Naive thymus-derived CD4-positive, alpha-beta T cell (primary cell): ENCODE results near the gene DHX58. TPM values are rescaled to one million over a fixed set of nuclear protein-coding genes. Genes with fewer than 3 reads are reported as not detected.
A peak's percentile ranks its signal among the peaks of the same experiment; 100 is the strongest.

Source experiments
- ATAC-seq: fragments of 150-1000 bp; cut with Tn5 transposase; 2 replicates; pipeline ENCODE4 v1.10.0; 2021; ENCODE audit warnings: mild to moderate bottlenecking, moderate library complexity
- CTCF ChIA-PET: fragments of 350-600 bp; sonication (Branson Sonifier 250); formaldehyde crosslinking; loops from one replicate; lab custom pipeline; 2021; ENCODE audit warnings: antibody characterized with exemption; lab: Charles Lee
- POLR2A ChIA-PET: fragments of 350-600 bp; sonication (Branson Sonifier 250); formaldehyde crosslinking; loops from one replicate; lab custom pipeline; 2021; ENCODE audit warnings: antibody characterized with exemption, inconsistent platforms; lab: Charles Lee
- DNase-seq, 9 donors: peaks; one replicate each; pipeline versions ENCODE4 v3.0.0 to v3.0.0-alpha.2; 2020 to 2022; ENCODE audit warnings: mixed read lengths in 1 of 9
- H3K27ac ChIP-seq: one replicate; pipeline ENCODE4 v1.7.0; 2013; ENCODE audit warnings: mild to moderate bottlenecking, low read depth, low read length, moderate library complexity
- H3K27me3 ChIP-seq, 2 donors: one replicate each; pipeline ENCODE4 v1.7.0; 2013; ENCODE audit warnings: low read length in 2 of 2, mild to moderate bottlenecking in 2 of 2, moderate library complexity in 2 of 2; ENCODE audit not compliant: control insufficient read depth in 2 of 2, insufficient read depth in 2 of 2
- H3K36me3 ChIP-seq, 3 experiments: 1 replicate in 2 of 3; 2 replicates in 1 of 3; pipeline ENCODE4 v1.7.0; 2013; ENCODE audit warnings: low read length in 3 of 3, mild to moderate bottlenecking in 3 of 3, moderate library complexity in 1 of 3; ENCODE audit not compliant: insufficient read depth in 3 of 3, control insufficient read depth in 2 of 3
- H3K4me1 ChIP-seq, 2 donors: one replicate each; pipeline ENCODE4 v1.7.0; 2013; ENCODE audit warnings: low read length in 2 of 2, mild to moderate bottlenecking in 2 of 2, moderate library complexity in 1 of 2; ENCODE audit not compliant: control insufficient read depth in 2 of 2, insufficient read depth in 2 of 2
- H3K4me3 ChIP-seq: 2 replicates; pipeline ENCODE4 v1.7.0; 2013; ENCODE audit warnings: mild to moderate bottlenecking, low read length
- H3K9me3 ChIP-seq, 3 experiments: 1 replicate in 2 of 3; 2 replicates in 1 of 3; pipeline ENCODE4 v1.7.0; 2013; ENCODE audit warnings: low read length in 3 of 3; ENCODE audit not compliant: control insufficient read depth in 2 of 3
- H3K27ac Mint-ChIP-seq, 9 donors: one replicate each; pipeline ENCODE4 v1.8.0; 2020 to 2022; ENCODE audit warnings: mixed read lengths in 9 of 9, mild to moderate bottlenecking in 8 of 9, moderate library complexity in 5 of 9, inconsistent platforms in 2 of 9
- H3K27me3 Mint-ChIP-seq, 5 donors: one replicate each; pipeline ENCODE4 v1.8.0; 2021 to 2022; ENCODE audit warnings: mixed read lengths in 5 of 5, mild to moderate bottlenecking in 1 of 5
- H3K36me3 Mint-ChIP-seq, 5 donors: one replicate each; pipeline ENCODE4 v1.8.0; 2020 to 2022; ENCODE audit warnings: mixed read lengths in 5 of 5, mild to moderate bottlenecking in 3 of 5, inconsistent platforms in 1 of 5
- H3K4me1 Mint-ChIP-seq, 7 donors: one replicate each; pipeline ENCODE4 v1.8.0; 2020 to 2022; ENCODE audit warnings: mixed read lengths in 7 of 7, mild to moderate bottlenecking in 3 of 7, inconsistent platforms in 1 of 7
- H3K4me3 Mint-ChIP-seq, 10 donors: one replicate each; pipeline ENCODE4 v1.8.0; 2020 to 2022; ENCODE audit warnings: mild to moderate bottlenecking in 10 of 10, mixed read lengths in 10 of 10, moderate library complexity in 6 of 10, inconsistent platforms in 2 of 10
- H3K9me3 Mint-ChIP-seq, 11 donors: one replicate each; pipeline ENCODE4 v1.8.0; 2020 to 2022; ENCODE audit warnings: mixed read lengths in 11 of 11, mild to moderate bottlenecking in 4 of 11, inconsistent platforms in 1 of 11, moderate library complexity in 1 of 11
- intact Hi-C, 2 donors: fragments of 100-400 bp; cut with micrococcal nuclease; formaldehyde crosslinking; loops; one replicate each; pipeline ENCODE4 v1.15.1; 2023
- polyA plus RNA-seq, 2 donors: library from polyadenylated mRNA; unstranded; fragments of 300-500 nt; fragmentation: Illumina TruSeq; gene quantifications; one replicate each; pipeline ENCODE4 v1.2.3, GENCODE V29; 2021
- total RNA-seq, 6 experiments: library from RNA in 5 of 6; stranded (reverse) in 5 of 6; gene quantifications; 1 replicate in 5 of 6; 2 replicates in 1 of 6; pipeline ENCODE4 v1.2.3 and lab custom pipeline; 2021 to 2026

Gene DHX58
- total and polyA plus RNA-seq, 7 experiments from 2014 or later, result 10.1 to 80.5 (median 47.1) TPM

DNA sequence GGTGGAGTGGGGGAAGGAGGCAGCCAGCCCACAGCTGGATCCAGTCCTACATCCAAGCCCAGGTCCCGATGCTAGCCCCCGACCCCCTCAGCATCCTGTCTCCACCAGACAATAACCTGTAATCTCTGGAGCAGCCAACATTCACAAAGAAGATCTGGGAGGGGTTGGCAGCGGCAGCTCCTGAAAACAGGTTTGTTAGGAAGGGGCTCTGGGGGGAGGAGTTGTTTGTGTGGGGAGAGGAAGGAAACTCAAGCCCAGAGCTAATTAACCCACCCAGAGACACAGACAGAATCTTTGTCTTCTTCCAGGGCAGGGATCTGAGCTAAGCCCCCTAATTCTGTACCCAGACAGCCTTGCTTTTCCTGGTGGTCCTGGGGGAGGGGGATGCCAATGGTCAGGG is 57.5 kb downstream of the DHX58 start:
- DNase-seq (no peak), ATAC-seq (no peak)
- ChIA-PET POLR2A (no interaction called here), CTCF (interaction anchor here (1.1 to 1.2 kb wide), 2 partner anchors 11 to 61 kb away, joined by 3 to 4 read pairs; no protein-coding TSS in a partner anchor)
- Histone ChIP-seq H3K4me3 (no peak overlapping the region), H3K36me3 (no peaks in the 10 kb centered on the region), H3K27me3 (no peaks in the 10 kb centered on the region), H3K9me3 (no peaks in the 10 kb centered on the region), H3K27ac (no peak overlapping the region), H3K4me1 (peaks cover 0 to 1% of the 10 kb centered on the region in 2 donors)
- intact Hi-C loops, result no loop called here
- H3K36me3 Mint-ChIP-seq, result no peaks in the 10 kb centered on the region
- no peak overlapping the region for H3K4me3 Mint-ChIP-seq
- H3K27ac Mint-ChIP-seq, result no peak overlapping the region
- no peaks in the 10 kb centered on the region for H3K9me3 Mint-ChIP-seq
- H3K27me3 Mint-ChIP-seq, result peaks cover 23 to 45% (median 25%) of the 10 kb centered on the region in 5 donors
- peaks cover 6 to 8% (median 7%) of the 10 kb centered on the region in 7 donors for H3K4me1 Mint-ChIP-seq

DNA sequence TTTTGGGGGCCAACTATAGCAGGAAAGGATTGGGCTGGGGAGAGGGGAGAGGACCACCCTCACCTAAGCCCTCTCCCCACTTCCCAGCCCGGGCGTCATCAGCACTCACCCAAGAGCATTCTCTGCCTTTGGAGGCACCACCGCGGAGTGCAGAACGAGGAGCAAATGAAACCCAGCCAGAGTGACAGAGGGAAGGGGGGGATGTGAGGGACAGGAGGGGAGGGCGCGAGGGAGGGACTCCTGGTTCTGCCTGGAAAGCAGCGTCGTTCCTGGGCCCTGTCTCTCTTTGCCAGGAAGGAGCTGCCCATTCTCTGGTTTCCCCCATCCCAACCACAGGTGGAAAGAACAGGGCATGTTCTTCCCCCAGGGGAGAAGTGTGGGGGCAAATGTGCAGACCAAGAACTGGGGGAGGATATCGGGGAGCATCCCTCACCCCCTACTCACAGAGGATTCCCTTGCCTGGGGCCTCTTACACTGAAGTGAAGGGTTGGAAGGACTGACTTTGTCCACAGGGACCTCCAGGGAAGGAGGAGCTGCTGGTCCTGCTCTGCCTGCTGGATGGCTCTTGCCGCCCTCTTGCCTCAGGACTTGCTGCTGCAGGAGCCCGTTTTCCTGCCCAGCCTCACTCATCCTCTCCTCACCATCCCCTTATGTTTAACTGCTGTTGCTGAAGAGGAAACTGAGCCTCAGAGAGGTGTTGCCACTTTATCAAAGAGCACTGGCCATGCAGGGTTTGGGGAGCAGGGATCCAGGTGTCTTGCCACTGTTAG is 58.6 kb downstream of the DHX58 start:
- H3K27me3 Mint-ChIP-seq, result peaks cover 23 to 54% (median 25%) of the 10 kb centered on the region in 5 donors
- no peak overlapping the region for H3K27ac Mint-ChIP-seq
- ChIA-PET POLR2A (no interaction called here), CTCF (no interaction called here)
- H3K9me3 Mint-ChIP-seq, result no peaks in the 10 kb centered on the region
- Histone ChIP-seq H3K27ac (no peak overlapping the region), H3K4me1 (peaks cover 0 to 4% of the 10 kb centered on the region in 2 donors), H3K9me3 (no peaks in the 10 kb centered on the region), H3K27me3 (no peaks in the 10 kb centered on the region), H3K4me3 (no peak overlapping the region), H3K36me3 (no peaks in the 10 kb centered on the region)
- H3K4me3 Mint-ChIP-seq, result no peak overlapping the region
- H3K36me3 Mint-ChIP-seq, result no peaks in the 10 kb centered on the region
- no peak for ATAC-seq
- intact Hi-C loops, result no loop called here
- no peak for DNase-seq
- peaks cover 6 to 13% (median 7%) of the 10 kb centered on the region in 7 donors for H3K4me1 Mint-ChIP-seq

DNA sequence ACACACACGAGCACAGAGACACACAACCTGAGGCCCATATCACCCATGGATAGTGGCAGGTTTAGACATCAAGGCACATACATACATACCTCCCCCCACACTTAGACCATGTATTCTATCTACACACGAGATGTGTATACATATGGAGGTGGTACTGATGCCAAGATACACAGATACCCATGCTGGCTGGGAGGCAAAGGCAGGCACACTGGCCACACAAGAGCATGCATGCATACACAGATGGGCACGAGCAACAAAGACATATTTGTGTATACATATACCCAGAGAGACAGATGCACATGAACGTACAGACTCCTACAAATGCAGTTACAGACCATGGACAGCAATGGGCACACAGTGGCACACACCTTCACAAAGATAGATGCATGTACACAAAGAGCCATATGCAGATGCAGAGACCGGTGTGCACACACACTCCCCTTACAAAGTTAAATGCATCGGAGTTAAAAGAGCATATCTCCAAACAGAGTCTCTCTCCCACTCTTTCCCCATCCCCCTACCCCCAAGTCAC is 60.1 kb downstream of the DHX58 start:
- H3K4me1 Mint-ChIP-seq, result peaks cover 6 to 13% (median 7%) of the 10 kb centered on the region in 7 donors
- no peaks in the 10 kb centered on the region for H3K9me3 ChIP-seq
- no peak overlapping the region for H3K27ac ChIP-seq
- H3K27me3 ChIP-seq, result no peaks in the 10 kb centered on the region
- ChIA-PET POLR2A (interaction anchor here (0.5 kb wide), 1 partner anchor 50 kb away, joined by 3 read pairs; no protein-coding TSS in a partner anchor), CTCF (no interaction called here)
- no peak overlapping the region for H3K4me3 ChIP-seq
- no peaks in the 10 kb centered on the region for H3K36me3 Mint-ChIP-seq
- H3K27ac Mint-ChIP-seq, result no peak overlapping the region
- DNase-seq, result no peak
- peaks cover 23 to 62% (median 25%) of the 10 kb centered on the region in 5 donors for H3K27me3 Mint-ChIP-seq
- intact Hi-C loops, result no loop called here
- ATAC-seq, result no peak
- no peaks in the 10 kb centered on the region for H3K36me3 ChIP-seq
- no peaks in the 10 kb centered on the region for H3K9me3 Mint-ChIP-seq
- peak overlapping the region in 1 of 10 donors; percentile 15 for H3K4me3 Mint-ChIP-seq
- peaks cover 0 to 4% of the 10 kb centered on the region in 2 donors for H3K4me1 ChIP-seq

DNA sequence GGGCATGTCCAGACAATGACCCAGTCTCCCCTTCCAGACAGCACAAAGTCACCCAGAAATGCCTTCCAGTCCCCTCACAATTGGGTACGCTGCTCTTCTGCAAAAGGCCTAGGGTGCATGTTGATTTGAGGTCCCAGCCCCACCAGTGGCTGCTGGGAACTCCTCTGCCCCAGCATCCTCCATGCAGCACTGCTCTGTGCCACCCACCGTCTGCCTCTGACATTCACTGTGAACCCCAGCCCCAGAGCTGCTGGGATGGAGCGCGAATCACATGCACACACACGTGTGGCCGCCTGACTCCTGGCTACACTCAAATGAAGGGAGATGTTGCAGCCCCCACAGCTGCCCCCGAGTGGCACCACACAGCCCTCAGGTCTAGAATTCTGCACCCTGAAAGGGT is 60.9 kb downstream of the DHX58 start:
- no peak overlapping the region for H3K4me3 ChIP-seq
- H3K9me3 Mint-ChIP-seq, result no peaks in the 10 kb centered on the region
- peaks cover 0 to 4% of the 10 kb centered on the region in 2 donors for H3K4me1 ChIP-seq
- POLR2A ChIA-PET, result interaction anchor here (1.1 kb wide), 1 partner anchor 35 kb away, joined by 4 read pairs; the partner anchor contains the start of gene DNAJC7
- H3K4me1 Mint-ChIP-seq, result peaks cover 6 to 13% (median 7%) of the 10 kb centered on the region in 7 donors
- intact Hi-C loops, result no loop called here
- no peak overlapping the region for H3K27ac Mint-ChIP-seq
- H3K27ac ChIP-seq, result no peak overlapping the region
- CTCF ChIA-PET, result interaction anchor here (0.8 to 1.2 kb wide), 2 partner anchors 8 to 196 kb away, joined by 3 read pairs; no protein-coding TSS in a partner anchor
- H3K4me3 Mint-ChIP-seq, result peak overlapping the region in 9 of 10 donors; percentile 12 to 92 (median 56)
- no peaks in the 10 kb centered on the region for H3K36me3 Mint-ChIP-seq
- H3K36me3 ChIP-seq, result no peaks in the 10 kb centered on the region
- no peaks in the 10 kb centered on the region for H3K9me3 ChIP-seq
- DNase-seq, result no peak
- no peaks in the 10 kb centered on the region for H3K27me3 ChIP-seq
- no peak for ATAC-seq
- H3K27me3 Mint-ChIP-seq, result peaks cover 23 to 62% (median 25%) of the 10 kb centered on the region in 5 donors

Other genes starting within 250 kb of the DHX58 start
- gene KLHL11, start 247.3 kb downstream of the DHX58 start, total RNA-seq, result 10 to 100 TPM; 15.2 to 25.9 (median 18.9) TPM
- 1 to 10 TPM; 6.7 to 7.0 TPM for gene KLHL11, start 247.3 kb downstream of the DHX58 start, polyA plus RNA-seq
- gene ACLY, start 193.8 kb downstream of the DHX58 start, total RNA-seq, result 100 to 1,000 TPM in 1 of 5 experiments, 10 to 100 TPM in 4; 59.2 to 154 (median 70.8) TPM
- 10 to 100 TPM; 42.7 to 51.9 TPM for gene ACLY, start 193.8 kb downstream of the DHX58 start, polyA plus RNA-seq
- gene ODAD4, start 182.1 kb downstream of the DHX58 start, total RNA-seq, result 1 to 10 TPM in 3 of 5 experiments, under 1 TPM in 1, not detected in 1; 0.16 to 4.1 (median 1.6) TPM
- under 1 TPM; 0.10 to 0.40 TPM for gene ODAD4, start 182.1 kb downstream of the DHX58 start, polyA plus RNA-seq
- 10 to 100 TPM; 29.6 to 86.3 (median 32.5) TPM for gene CNP, start 145.9 kb downstream of the DHX58 start, total RNA-seq
- gene CNP, start 145.9 kb downstream of the DHX58 start, polyA plus RNA-seq, result 10 to 100 TPM; 32.3 to 34.2 TPM
- 100 to 1,000 TPM in 4 of 5 experiments, 10 to 100 TPM in 1; 99.4 to 145 (median 109) TPM for gene DNAJC7, start 95.3 kb downstream of the DHX58 start, total RNA-seq
- gene DNAJC7, start 95.3 kb downstream of the DHX58 start, polyA plus RNA-seq, result 10 to 100 TPM; 65.4 to 77.7 TPM
- 10 to 100 TPM; 14.3 to 24.0 (median 20.4) TPM for gene NKIRAS2, start 92.6 kb downstream of the DHX58 start, total RNA-seq
- 10 to 100 TPM; 24.6 to 30.5 TPM for gene NKIRAS2, start 92.6 kb downstream of the DHX58 start, polyA plus RNA-seq
- gene C17orf113, start 62.1 kb downstream of the DHX58 start, total RNA-seq, result 1 to 10 TPM in 1 of 5 experiments, under 1 TPM in 4; 0.10 to 1.0 (median 0.67) TPM
- under 1 TPM; 0.14 to 0.28 TPM for gene C17orf113, start 62.1 kb downstream of the DHX58 start, polyA plus RNA-seq
- gene ZNF385C, start 14.2 kb downstream of the DHX58 start, total RNA-seq, result under 1 TPM in 4 of 5 experiments, not detected in 1; 0.15 to 0.45 (median 0.23) TPM
- gene ZNF385C, start 14.2 kb downstream of the DHX58 start, polyA plus RNA-seq, result not detected
- gene KAT2A, start 8.7 kb upstream of the DHX58 start, total RNA-seq, result 10 to 100 TPM; 39.6 to 71.1 (median 49.1) TPM
- 10 to 100 TPM in 1 of 2 donors, 1 to 10 TPM in 1; 6.6 to 12.0 TPM for gene KAT2A, start 8.7 kb upstream of the DHX58 start, polyA plus RNA-seq
- gene HSPB9, start 10.1 kb upstream of the DHX58 start, total RNA-seq, result under 1 TPM in 2 of 5 experiments, not detected in 3; 0.12 to 0.16 TPM
- gene HSPB9, start 10.1 kb upstream of the DHX58 start, polyA plus RNA-seq, result under 1 TPM in 1 of 2 donors, not detected in 1; 0.10 TPM
- gene RAB5C, start 42.3 kb upstream of the DHX58 start, total RNA-seq, result 10 to 100 TPM; 72.0 to 95.2 (median 75.4) TPM
- gene RAB5C, start 42.3 kb upstream of the DHX58 start, polyA plus RNA-seq, result 10 to 100 TPM; 56.6 to 63.2 TPM
- gene KCNH4, start 68.4 kb upstream of the DHX58 start, total RNA-seq, result under 1 TPM in 3 of 5 experiments, not detected in 2; 0.12 to 0.24 (median 0.16) TPM
- gene KCNH4, start 68.4 kb upstream of the DHX58 start, polyA plus RNA-seq, result under 1 TPM in 1 of 2 donors, not detected in 1; 0.07 TPM
- not detected for gene HCRT, start 72.7 kb upstream of the DHX58 start, total RNA-seq
- not detected for gene HCRT, start 72.7 kb upstream of the DHX58 start, polyA plus RNA-seq
- gene GHDC, start 81.8 kb upstream of the DHX58 start, total RNA-seq, result 10 to 100 TPM; 15.5 to 29.8 (median 19.9) TPM
- 10 to 100 TPM; 15.2 to 17.4 TPM for gene GHDC, start 81.8 kb upstream of the DHX58 start, polyA plus RNA-seq
- gene STAT5B, start 163.7 kb upstream of the DHX58 start, total RNA-seq, result 100 to 1,000 TPM; 143 to 192 (median 183) TPM
- gene STAT5B, start 163.7 kb upstream of the DHX58 start, polyA plus RNA-seq, result 100 to 1,000 TPM in 1 of 2 donors, 10 to 100 TPM in 1; 98.0 to 135 TPM
- gene STAT5A, start 175.8 kb upstream of the DHX58 start, total RNA-seq, result 100 to 1,000 TPM; 111 to 162 (median 150) TPM
- gene STAT5A, start 175.8 kb upstream of the DHX58 start, polyA plus RNA-seq, result 100 to 1,000 TPM in 1 of 2 donors, 10 to 100 TPM in 1; 72.8 to 150 TPM